Measurements from ENCODE around the gene ARID5A. TPM values are rescaled to one million over a fixed set of nuclear protein-coding genes. Genes with fewer than 3 reads are reported as not detected.

The ARID5A gene
- total and polyA plus RNA-seq, 2 donors (not counting 1 experiment from before 2014, with no cell fraction given) = 35.5 to 93.0 TPM

- DNase-seq = peak; percentile 76
- peak overlapping the region; percentile 97 for H3K27ac Mint-ChIP-seq
- TF ChIP-seq CTCF (IDR thresholded peaks at IDR 0.05) = no peak
- no peak for TF ChIP-seq EZH2 (IDR thresholded peaks at IDR 0.05; ENCODE audit: borderline replicate concordance, insufficient read depth, low read depth, low read length, poor library complexity, severe bottlenecking)
- H3K9me3 Mint-ChIP-seq (ENCODE audit: insufficient read depth) = no peaks in the 10 kb centered on the region
- Histone ChIP-seq H3K4me1 (ENCODE audit: control insufficient read depth in 2 of 2, insufficient read depth in 2 of 2, low read length in 2 of 2) (peaks cover 32 to 42% of the 10 kb centered on the region in 2 donors), H3K4me2 (replicated peaks; ENCODE audit: low read depth, low read length, poor library complexity, severe bottlenecking) (peak overlapping the region; percentile 95), H3K36me3 (replicated peaks in 1 of 2; ENCODE audit: control extremely low read depth in 1 of 2, control insufficient read depth in 1 of 2, extremely low read depth in 1 of 2, insufficient read depth in 2 of 2, low read length in 1 of 2) (peaks cover 0 to 9% of the 10 kb centered on the region in 2 experiments), H2AFZ (ENCODE audit: insufficient read depth, low read depth, low read length, poor library complexity, severe bottlenecking) (peak overlapping the region; percentile 48), H3K27me3 (replicated peaks in 1 of 4; ENCODE audit: control extremely low read depth in 1 of 4, control insufficient read depth in 3 of 4, insufficient read depth in 4 of 4, low read length in 3 of 4) (no peaks in the 10 kb centered on the region), H4K20me1 (ENCODE audit: control insufficient read depth, insufficient read depth, low read length, poor library complexity, severe bottlenecking) (peaks cover 47% of the 10 kb centered on the region), H3K9ac (ENCODE audit: low read length) (peak overlapping the region; percentile 87), H3K79me2 (ENCODE audit: control insufficient read depth, insufficient read depth, low read length) (peaks cover 49% of the 10 kb centered on the region), H3K4me3 (ENCODE audit: control extremely low read depth in 1 of 5, extremely low read depth in 1 of 5, insufficient read depth in 1 of 5, low read depth in 2 of 5, low read length in 4 of 5) (peak overlapping the region; percentile 53 to 85 (median 76)), H3K27ac (ENCODE audit: low read length in 2 of 2) (peak overlapping the region; percentile 81 to 94), H3K9me3 (ENCODE audit: control extremely low read depth in 1 of 3, control insufficient read depth in 2 of 3, insufficient read depth in 1 of 3, low read length in 2 of 3) (no peaks in the 10 kb centered on the region)
- H3K27me3 Mint-ChIP-seq = no peaks in the 10 kb centered on the region
- intact Hi-C loops (cut with micrococcal nuclease) = loop anchor here (1.0 to 10.0 kb wide), 10 partner anchors 16 to 393 kb away; partner anchors contain the start of genes ANKRD39, CIAO1, CNNM3 and CNNM4
- ChIA-PET POLR2A (interaction anchor here (3.0 to 3.4 kb wide), 2 partner anchors 10 to 16 kb away, joined by 12 to 27 read pairs; no protein-coding TSS in a partner anchor), CTCF (interaction anchor here (0.6 to 6.1 kb wide), 9 partner anchors 10 to 271 kb away, joined by 3 to 53 read pairs (median 5); no protein-coding TSS in a partner anchor)
- H3K4me3 Mint-ChIP-seq = peak overlapping the region; percentile 83
- H3K4me1 Mint-ChIP-seq = peaks cover 39% of the 10 kb centered on the region
- peak; percentile 35 for ATAC-seq (ENCODE audit: low read depth)
- WGBS (ENCODE audit: insufficient coverage) = 4% methylated on average over 33 of the region's 36 CpGs
These were observed 1.4 kb downstream of the ARID5A start for GRCh38 chr2:96537734-96538486.

Data from B cell (primary cell).